Measurements from ENCODE around the gene TENT4B. TPM values are rescaled to one million over a fixed set of nuclear protein-coding genes. Genes with fewer than 3 reads are reported as not detected.

The TENT4B gene
- total and polyA plus RNA-seq, 8 donors = 1.9 to 7.2 (median 5.3) TPM

DNA sequence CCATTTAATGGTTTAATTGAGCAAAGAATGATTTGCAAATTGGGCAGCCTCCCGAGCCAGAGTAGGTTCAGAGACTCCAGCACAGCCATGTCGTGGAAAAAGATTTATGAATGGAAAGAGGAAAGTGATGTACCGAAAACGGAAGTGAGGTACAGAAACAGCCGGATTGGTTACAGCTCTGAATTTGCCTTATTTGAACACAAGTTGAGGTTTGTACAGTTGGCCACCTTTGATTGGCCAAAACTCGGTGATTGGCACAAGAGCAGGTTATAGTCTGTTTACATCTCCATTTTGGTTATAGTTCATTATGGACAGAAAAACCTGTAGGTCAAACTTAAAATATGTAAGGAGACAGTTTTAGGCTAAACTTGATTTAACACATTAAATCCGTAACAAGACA is 44.5 kb downstream of the TENT4B start:
- Histone ChIP-seq H3K27me3 (no peaks in the 10 kb centered on the region), H3K9me3 (no peaks in the 10 kb centered on the region), H3K36me3 (no peaks in the 10 kb centered on the region), H3K4me3 (no peak overlapping the region), H3K27ac (no peak overlapping the region), H3K4me1 (peaks cover 6 to 19% (median 10%) of the 10 kb centered on the region in 3 donors)
- DNase-seq (no peak), ATAC-seq (no peak), FAIRE-seq (no peak)
- intact Hi-C loops (cut with DNase I) = no loop called here
- WGBS, 2 donors = 96 to 97% methylated on average over 7 of the region's 7 CpGs
- TF ChIP-seq, protein P1, sequence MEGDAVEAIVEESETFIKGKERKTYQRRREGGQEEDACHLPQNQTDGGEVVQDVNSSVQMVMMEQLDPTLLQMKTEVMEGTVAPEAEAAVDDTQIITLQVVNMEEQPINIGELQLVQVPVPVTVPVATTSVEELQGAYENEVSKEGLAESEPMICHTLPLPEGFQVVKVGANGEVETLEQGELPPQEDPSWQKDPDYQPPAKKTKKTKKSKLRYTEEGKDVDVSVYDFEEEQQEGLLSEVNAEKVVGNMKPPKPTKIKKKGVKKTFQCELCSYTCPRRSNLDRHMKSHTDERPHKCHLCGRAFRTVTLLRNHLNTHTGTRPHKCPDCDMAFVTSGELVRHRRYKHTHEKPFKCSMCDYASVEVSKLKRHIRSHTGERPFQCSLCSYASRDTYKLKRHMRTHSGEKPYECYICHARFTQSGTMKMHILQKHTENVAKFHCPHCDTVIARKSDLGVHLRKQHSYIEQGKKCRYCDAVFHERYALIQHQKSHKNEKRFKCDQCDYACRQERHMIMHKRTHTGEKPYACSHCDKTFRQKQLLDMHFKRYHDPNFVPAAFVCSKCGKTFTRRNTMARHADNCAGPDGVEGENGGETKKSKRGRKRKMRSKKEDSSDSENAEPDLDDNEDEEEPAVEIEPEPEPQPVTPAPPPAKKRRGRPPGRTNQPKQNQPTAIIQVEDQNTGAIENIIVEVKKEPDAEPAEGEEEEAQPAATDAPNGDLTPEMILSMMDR (IDR thresholded peaks at IDR 0.05) = no peak

DNA sequence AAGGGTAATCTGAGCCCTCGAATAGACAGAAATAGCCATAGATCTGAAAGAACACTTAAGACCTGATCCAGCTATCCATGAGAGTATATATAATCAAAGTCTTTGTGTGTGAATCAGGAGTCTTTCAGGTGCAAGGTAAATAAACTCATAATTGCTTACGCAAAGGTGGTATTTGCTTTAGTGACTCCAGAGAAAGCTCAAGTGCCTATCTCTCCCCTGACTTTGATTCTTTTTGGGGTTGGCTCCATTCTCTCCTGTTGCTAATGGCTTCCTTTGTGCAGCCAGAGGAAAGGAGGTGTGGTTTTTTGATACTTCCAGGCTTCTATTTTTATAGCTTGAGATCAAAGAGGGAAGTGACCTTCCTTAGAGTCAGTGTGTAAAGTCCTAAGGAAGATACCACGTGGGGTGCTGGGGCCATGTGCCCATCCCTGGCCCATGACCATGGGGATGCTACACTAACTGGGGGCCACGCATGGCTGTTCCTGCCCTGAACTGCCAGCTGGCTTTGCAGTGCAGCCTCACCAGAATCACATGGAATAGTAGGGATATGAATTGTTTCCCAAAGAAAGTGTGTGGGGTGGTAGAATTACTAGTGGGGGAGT is 45.8 kb downstream of the TENT4B start:
- Histone ChIP-seq H3K27ac (no peak overlapping the region), H3K27me3 (no peaks in the 10 kb centered on the region), H3K9me3 (no peaks in the 10 kb centered on the region), H3K4me3 (no peak overlapping the region), H3K4me1 (peaks cover 18 to 24% (median 21%) of the 10 kb centered on the region in 3 donors), H3K36me3 (no peaks in the 10 kb centered on the region)
- WGBS, 2 donors = 41 to 43% methylated on average over 4 of the region's 4 CpGs
- TF ChIP-seq, protein P1 (IDR thresholded peaks at IDR 0.05) = no peak
- no peak for DNase-seq
- FAIRE-seq = no peak
- peak in 3 of 4 donors; percentile 11 to 28 (median 19) for ATAC-seq
- intact Hi-C loops (cut with DNase I) = no loop called here

DNA sequence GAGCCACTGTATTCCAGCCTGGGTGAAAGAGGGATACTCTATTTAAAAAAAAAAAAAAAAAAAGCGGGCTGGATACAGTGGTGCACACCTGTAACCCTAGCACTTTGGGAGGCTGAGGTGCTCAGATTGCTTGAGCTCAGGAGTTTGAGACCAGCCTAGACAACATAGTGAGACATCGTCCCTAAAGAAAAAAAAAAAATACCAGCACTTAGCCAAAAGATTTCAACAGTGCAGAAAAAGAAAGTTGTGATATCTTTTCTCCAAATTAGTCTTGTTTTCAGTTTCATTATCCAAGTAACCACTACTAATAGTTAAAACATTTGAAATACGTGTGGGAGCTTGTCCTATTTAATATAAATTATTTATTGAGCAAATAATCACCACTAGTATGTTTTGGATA is 48.7 kb downstream of the TENT4B start:
- 45 to 70% methylated on average over 2 to 3 of the region's 3 CpGs for WGBS, 2 donors
- intact Hi-C loops (cut with DNase I) = no loop called here
- Histone ChIP-seq H3K4me3 (no peak overlapping the region), H3K4me1 (peaks cover 20 to 39% (median 31%) of the 10 kb centered on the region in 3 donors), H3K27me3 (no peaks in the 10 kb centered on the region), H3K27ac (peak overlapping the region in 1 of 4 donors; percentile 57), H3K36me3 (no peaks in the 10 kb centered on the region), H3K9me3 (no peaks in the 10 kb centered on the region)
- no peak for FAIRE-seq
- no peak for DNase-seq
- ATAC-seq = no peak
- TF ChIP-seq, protein P1 (IDR thresholded peaks at IDR 0.05) = no peak

DNA sequence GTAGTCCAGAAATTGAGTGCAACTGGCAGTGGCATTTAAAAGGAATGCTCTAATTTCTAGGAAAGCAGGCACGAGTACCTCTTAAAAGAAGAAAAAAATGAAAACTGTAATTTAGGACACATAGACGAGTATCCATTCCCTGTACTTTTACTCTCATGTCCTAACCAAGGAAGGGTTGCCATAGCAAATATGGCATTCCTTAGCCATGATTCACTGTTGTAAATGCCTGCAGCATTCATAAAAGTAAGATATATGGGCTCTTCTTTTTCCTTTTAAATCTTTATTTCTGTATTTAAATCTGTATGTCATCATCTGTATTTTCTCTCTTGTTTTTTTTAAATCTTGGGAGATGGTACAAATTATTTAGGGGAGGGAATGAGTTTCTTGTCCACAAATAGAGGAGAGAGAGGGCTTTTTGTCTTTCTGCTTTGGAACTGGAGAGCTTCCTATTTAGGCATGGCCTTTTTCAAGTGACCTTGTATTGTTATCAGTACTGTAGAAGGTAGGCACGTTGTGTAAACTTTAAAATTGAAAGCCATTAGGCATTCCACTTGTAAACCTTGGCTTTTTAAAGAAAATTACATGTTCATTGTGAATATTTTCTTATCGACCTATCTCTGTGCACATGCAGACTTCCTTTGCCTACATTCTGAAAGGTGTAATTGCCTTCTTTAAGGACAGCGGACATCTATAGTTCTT is 50.0 kb downstream of the TENT4B start:
- FAIRE-seq (peak; percentile 63), ATAC-seq (peak; percentile 75 to 85 (median 80))
- TF ChIP-seq, protein P1 (IDR thresholded peaks at IDR 0.05) = no peak

DNA sequence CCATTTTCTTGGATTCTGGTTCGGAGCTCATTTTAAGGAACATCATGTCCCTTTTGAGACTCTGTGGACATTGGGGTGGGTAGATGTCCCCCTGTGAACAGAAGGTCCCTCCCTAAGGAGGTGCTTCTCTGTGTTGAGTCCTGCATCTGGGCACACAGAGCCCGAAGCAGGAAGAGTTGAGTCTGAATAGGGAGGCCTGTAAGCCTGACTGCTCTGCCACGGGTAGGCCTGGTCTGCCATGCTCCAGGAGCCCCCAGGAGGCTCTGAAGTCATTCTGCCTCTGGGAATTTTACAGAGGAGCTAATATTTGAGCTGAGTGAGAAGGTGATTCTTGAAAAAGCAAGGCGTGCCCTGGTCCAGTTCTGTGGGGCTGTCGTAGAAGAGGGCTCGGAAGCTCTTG is 50.6 kb downstream of the TENT4B start:
- ATAC-seq = peak; percentile 32 to 50 (median 46)
- Histone ChIP-seq H3K4me1 (peaks cover 20 to 39% (median 31%) of the 10 kb centered on the region in 3 donors), H3K9me3 (no peaks in the 10 kb centered on the region), H3K4me3 (no peak overlapping the region), H3K27me3 (no peaks in the 10 kb centered on the region), H3K27ac (peak overlapping the region; percentile 47 to 62 (median 58)), H3K36me3 (no peaks in the 10 kb centered on the region)
- FAIRE-seq = no peak
- intact Hi-C loops (cut with DNase I) = no loop called here
- no peak for DNase-seq
- TF ChIP-seq, protein P1 (IDR thresholded peaks at IDR 0.05) = no peak
- WGBS, 2 donors = 67 to 68% methylated on average over 6 of the region's 6 CpGs

More for the DNA sequence above, 50.0 kb downstream of the TENT4B start:
- H3K4me3 ChIP-seq = no peak overlapping the region
- no peaks in the 10 kb centered on the region for H3K27me3 ChIP-seq
- no peaks in the 10 kb centered on the region for H3K36me3 ChIP-seq
- intact Hi-C loops (cut with DNase I) = no loop called here
- no peaks in the 10 kb centered on the region for H3K9me3 ChIP-seq
- H3K27ac ChIP-seq = peak overlapping the region; percentile 47 to 62 (median 58)
- WGBS, 2 donors = 26 to 30% methylated on average over 5 of the region's 5 CpGs
- no peak for DNase-seq
- peaks cover 20 to 39% (median 31%) of the 10 kb centered on the region in 3 donors for H3K4me1 ChIP-seq
